Fibroblast of villous mesenchyme (primary cell): ENCODE results near the gene PER1. TPM values are rescaled to one million over a fixed set of nuclear protein-coding genes. Genes with fewer than 3 reads are reported as not detected.

Experiments
- DNase-seq: peaks from one replicate; pipeline ENCODE4 v3.0.0-alpha.2; 2010; ENCODE audit warnings: low read depth
- H3K4me3 ChIP-seq: 2 replicates; pipeline ENCODE4 v1.5.1; 2011; ENCODE audit warnings: low read depth, mild to moderate bottlenecking, low read length
- total RNA-seq: library from RNA; depleted of rRNA; stranded (reverse); fragments of >200 nt; gene quantifications from 2 replicates; pipeline ENCODE4 v1.2.3, GENCODE V29; 2012
- TF ChIP-seq, protein P1 (sequence below): IDR thresholded peaks from 2 replicates; pipeline ENCODE4 v1.5.1; 2012; ENCODE audit warnings: low read depth, mild to moderate bottlenecking, low read length; ENCODE audit not compliant: insufficient read depth

The PER1 gene
- total RNA-seq, 1 donor, result 12.5 TPM

DNA sequence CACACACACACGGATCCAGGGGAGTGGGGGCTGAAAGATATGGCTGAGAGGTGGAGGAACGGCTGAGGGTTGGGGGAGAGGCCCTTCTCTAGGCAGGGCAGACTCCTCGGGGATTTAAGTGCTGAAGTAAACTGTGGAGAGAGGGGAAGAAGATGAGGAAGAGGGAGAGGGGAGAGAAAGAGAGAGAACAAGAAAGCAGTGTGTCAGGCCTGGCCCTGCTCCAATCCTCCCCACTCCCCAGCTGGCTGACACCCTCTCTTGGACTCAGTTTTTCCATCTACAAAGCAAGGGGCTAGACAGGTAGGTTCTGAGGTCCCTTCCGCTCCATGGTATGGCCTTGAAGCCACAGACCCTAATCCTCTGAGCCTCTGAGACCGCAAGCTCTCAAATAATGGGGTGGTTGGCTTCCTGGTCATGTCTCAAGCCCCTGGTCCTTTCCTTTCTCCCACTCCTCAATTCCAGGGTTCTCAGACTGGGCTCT lies 8.6 kb upstream of the PER1 start:
- H3K4me3 ChIP-seq, result peak overlapping the region; percentile 12
- DNase-seq, result no peak
- TF ChIP-seq, protein P1, sequence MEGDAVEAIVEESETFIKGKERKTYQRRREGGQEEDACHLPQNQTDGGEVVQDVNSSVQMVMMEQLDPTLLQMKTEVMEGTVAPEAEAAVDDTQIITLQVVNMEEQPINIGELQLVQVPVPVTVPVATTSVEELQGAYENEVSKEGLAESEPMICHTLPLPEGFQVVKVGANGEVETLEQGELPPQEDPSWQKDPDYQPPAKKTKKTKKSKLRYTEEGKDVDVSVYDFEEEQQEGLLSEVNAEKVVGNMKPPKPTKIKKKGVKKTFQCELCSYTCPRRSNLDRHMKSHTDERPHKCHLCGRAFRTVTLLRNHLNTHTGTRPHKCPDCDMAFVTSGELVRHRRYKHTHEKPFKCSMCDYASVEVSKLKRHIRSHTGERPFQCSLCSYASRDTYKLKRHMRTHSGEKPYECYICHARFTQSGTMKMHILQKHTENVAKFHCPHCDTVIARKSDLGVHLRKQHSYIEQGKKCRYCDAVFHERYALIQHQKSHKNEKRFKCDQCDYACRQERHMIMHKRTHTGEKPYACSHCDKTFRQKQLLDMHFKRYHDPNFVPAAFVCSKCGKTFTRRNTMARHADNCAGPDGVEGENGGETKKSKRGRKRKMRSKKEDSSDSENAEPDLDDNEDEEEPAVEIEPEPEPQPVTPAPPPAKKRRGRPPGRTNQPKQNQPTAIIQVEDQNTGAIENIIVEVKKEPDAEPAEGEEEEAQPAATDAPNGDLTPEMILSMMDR, result no peak

DNA sequence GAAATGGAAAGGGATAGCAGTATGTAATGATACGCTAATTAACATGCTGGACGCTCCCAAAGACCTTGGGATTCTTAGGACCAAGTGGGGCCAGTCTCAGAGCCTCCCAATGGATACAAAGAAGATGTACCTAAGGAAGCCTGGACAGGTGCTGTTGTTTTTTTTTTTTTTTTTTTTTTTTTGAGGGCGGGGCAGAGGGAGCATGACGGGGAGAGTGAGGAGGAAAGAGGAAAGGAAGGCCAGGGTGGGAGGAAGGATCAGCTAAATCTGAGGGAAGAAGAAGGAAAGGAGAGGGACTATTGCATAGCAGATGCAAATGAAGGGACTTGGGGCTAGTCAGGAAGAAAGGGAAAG lies 8.0 kb upstream of the PER1 start:
- no peak for DNase-seq
- H3K4me3 ChIP-seq, result no peak overlapping the region
- TF ChIP-seq, protein P1, result no peak

DNA sequence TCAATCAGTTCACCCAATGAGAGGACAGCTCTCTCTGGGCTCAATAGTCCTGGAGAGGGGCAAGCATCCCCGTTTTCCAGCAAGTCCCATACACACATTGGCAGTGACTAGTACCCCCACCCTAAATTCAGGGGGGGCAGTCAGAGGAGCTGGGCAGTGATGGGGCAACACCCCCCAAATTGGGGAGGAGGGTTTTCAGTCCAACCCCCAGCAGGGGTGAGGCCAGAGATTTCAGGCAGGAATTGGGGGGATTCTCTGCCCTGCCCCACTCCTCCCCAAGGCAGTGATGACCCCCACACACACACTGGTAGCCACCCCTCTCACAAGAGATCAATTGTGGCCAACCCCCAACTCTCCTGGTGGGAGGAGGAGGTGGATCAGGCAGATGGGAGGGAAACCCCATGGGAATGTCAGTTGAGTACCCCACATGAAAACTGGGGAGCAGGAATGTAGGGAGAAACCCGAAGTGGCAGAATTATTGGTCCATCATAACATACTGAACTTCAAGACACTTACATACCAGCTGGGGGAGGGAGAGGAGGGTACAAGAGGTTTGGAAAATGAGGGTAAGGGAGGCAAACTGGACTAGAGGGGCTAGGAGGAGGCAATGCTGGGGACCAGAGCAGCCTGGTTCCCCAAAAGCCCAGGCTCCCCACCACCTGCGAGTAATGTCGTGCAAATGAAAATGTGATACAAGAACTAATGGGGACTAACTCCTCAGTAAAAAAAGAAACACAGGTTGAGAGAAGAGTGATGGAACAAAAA lies 7.4 kb upstream of the PER1 start:
- TF ChIP-seq, protein P1, result no peak
- DNase-seq, result no peak
- no peak overlapping the region for H3K4me3 ChIP-seq

DNA sequence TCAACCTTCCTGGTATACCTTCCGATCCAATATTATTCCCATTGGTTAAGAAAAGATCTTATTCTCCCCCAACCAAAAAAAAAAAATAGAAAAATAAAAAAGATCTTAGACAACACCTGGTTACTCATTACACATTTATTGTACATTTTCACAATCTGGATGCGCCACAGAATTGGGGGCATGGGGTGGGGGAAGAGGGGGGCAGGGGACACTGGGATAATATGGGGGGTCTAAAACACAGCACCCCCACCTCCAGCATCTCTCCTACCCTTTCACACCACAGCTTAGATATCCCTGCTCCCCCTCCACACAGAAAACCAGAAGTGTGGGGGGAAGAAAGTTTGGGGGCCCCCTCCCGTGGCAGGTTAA lies 6.8 kb upstream of the PER1 start:
- H3K4me3 ChIP-seq, result no peak overlapping the region
- no peak for DNase-seq
- TF ChIP-seq, protein P1, result no peak

DNA sequence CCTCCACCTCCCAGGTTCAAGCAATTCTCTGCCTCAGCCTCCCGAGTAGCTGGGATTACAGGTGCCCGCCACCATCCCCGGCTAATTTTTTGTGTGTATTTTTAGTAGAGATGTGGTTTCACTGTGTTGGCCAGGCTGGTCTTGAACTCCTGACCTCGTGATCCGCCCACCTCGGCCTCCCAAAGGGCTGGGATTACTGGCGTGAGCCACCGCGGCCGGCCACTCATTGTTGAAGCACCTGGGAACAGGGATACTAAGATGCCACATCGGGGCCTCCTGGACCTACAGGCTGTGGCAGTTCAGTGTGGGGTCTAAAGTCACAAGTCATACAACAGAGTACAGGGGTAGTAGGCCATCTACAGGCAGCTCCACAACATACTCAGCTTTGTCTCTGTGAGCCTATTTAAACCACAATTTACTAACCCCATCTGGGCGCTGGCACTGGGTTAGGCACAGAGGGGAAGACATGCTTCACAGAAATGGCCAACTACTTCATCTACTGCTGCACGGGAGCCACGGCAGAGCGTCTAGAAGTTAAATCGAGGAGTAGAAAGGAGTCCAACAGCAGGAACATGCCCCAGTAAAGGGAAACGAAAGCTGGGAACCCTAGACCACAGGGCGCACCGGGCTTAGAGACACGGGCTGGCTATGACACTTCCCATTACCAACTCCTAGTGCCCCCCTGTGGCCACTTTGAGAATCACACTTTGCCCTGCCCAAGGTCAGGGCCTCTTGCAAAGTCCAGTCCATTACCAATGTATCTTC lies 6.2 kb upstream of the PER1 start:
- peak; percentile 93 for DNase-seq
- TF ChIP-seq, protein P1, result peak; percentile 88
- no peak overlapping the region for H3K4me3 ChIP-seq

DNA sequence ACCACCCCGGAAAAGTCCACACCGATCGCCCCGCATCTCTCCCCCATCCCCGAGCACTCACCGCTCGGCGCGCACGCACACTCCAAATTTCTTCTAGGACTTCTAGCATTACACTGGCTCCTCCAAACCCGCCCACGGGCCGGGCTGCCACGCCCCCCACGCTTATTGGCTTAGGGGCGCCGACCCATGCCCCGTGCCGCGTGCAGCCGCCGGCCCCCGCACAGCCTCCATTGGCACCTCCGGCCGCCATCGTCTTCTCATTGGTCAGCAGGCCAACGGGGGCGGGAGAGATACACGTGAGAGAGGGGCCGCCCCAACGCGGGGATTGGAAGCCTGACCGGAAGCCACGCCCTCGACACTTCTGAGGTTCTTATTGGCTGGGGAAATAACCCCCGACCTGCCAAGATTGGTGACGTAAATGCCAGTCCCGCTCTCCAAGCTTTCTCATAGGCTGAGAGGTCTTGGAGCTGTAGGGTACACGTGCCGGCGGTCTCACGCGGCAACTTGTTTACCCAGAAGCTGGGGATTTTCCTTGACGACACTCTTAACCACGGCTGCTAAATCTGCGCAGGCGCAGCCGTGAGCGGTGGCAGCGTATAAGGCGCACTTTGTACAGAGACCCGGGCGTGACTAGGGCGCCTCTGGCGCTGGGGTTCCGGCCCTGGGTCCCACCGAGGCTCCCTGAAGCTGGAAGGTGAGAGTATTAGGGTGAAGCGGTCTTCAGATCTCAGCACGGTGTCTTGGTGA lies 4.2 kb upstream of the PER1 start:
- peak; percentile 100 for DNase-seq
- TF ChIP-seq, protein P1, result peak; percentile 8
- peak overlapping the region; percentile 100 for H3K4me3 ChIP-seq
